ENCODE data around the gene MDM4. TPM values are rescaled to one million over a fixed set of nuclear protein-coding genes. Genes with fewer than 3 reads are reported as not detected.
"Not testable (repeated sequence)": the region's sequence is repeated elsewhere in the genome, so short reads cannot be mapped to it uniquely, and the experiment has no call there.

MDM4 gene
- total RNA-seq, 1 donor from 2014 or later, result 85.5 TPM

DNA sequence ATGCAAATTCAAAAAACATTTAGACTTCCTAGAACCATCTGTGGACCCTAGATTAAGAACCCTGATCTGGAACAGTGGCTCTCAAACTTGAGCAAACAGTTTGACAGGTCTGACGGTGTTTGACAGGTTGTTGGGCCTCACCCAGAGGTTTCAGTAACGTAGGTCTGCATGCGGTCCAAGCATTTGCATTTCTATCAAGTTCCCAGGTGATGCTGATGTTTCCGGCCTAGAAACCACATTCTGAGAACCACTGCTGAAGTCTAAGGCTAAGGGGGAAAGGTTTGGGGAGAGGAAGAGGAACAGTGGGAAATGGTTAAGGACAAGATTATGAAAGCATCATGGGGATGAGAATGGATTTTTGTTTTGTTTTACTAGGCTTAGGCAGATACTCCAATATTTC is 48.6 kb downstream of the MDM4 start:
- H3K36me3 Mint-ChIP-seq (ENCODE audit: low read depth), result peaks cover 47% of the 10 kb centered on the region
- H3K9me3 Mint-ChIP-seq, result no peaks in the 10 kb centered on the region
- peak; percentile 73 for DNase-seq
- H3K27me3 Mint-ChIP-seq, result no peaks in the 10 kb centered on the region
- H3K27ac Mint-ChIP-seq, result peak overlapping the region; percentile 30
- H3K4me1 Mint-ChIP-seq, result peaks cover 57% of the 10 kb centered on the region
- intact Hi-C loops (cut with micrococcal nuclease), result loop anchor here (1.0 to 10.0 kb wide), 4 partner anchors 20 to 242 kb away; no protein-coding TSS in a partner anchor
- peak overlapping the region; percentile 0 for H3K4me3 Mint-ChIP-seq

DNA sequence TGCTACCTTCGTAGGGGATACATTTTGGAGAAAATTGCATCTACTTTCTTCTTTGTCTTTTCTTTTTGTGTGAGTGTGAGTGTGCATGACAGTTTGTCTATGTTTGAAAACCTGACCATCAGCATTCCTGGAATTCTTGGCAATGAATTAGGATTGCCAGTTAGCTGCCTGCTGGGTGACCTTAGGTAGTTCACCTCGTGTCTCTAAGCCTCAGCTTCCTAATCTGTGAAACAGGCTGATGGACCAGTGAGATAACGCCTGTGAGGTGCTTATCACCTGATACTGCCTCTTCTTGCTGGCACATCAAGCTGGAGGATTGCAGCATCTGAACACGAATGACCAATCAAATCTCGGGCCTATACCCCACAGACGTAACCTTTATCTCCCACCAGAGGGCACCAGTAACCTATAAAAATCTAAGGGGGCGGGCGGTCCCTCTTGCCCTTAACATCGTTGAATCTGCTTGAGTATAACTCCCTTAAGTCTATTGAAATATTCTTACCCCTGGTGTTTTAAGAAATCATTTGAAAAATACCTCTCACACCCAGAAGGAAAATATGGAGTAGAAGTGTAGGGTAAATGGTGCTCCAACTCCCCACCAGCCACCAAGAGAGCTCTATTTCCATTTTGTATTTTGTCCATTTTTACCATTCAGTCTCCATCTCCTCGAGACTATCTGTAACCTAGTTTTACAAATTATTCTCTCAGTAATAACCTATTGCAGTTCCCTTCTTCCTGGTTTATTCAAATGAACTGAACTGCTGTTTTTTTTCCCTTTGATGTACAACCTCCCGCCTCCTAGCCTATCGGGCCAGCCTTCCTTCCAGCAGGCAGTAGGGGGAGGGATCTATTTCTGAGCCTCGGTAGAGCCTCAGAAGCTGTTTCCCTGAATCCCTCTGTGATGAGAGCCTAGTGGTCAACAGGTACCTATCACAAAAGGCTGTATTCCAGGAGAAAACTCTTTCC is 49.7 kb downstream of the MDM4 start:
- no peaks in the 10 kb centered on the region for H3K9me3 Mint-ChIP-seq
- peak overlapping the region; percentile 80 for H3K27ac Mint-ChIP-seq
- peaks cover 51% of the 10 kb centered on the region for H3K4me1 Mint-ChIP-seq
- H3K4me3 Mint-ChIP-seq, result no peak overlapping the region
- H3K36me3 Mint-ChIP-seq (ENCODE audit: low read depth), result peaks cover 45% of the 10 kb centered on the region
- DNase-seq, result peak; percentile 89
- intact Hi-C loops (cut with micrococcal nuclease), result loop anchor here (1.0 to 10.0 kb wide), 4 partner anchors 21 to 241 kb away; no protein-coding TSS in a partner anchor
- no peaks in the 10 kb centered on the region for H3K27me3 Mint-ChIP-seq

DNA sequence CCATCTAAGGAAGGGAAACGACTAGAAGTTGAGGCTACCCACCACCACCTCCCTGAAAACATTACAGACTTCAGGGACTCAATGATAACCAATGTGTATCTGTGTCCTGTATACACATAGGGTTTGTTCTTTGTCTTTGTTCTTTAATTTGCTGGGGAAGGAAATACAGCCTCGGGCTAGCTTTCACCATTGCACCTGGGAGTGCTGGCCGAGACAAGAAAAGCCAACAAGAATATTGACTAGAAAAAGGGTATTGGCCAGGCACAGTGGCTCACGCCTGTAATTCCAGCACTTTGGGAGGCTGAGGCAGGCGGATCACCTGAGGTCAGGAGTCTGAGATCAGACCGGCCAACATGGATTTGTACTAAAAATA is 50.4 kb downstream of the MDM4 start:
- DNase-seq, result no peak
- Mint-ChIP-seq H3K4me3 (no peak overlapping the region), H3K9me3 (no peaks in the 10 kb centered on the region), H3K27ac (no peak overlapping the region), H3K36me3 (ENCODE audit: low read depth) (peaks cover 43% of the 10 kb centered on the region), H3K27me3 (no peaks in the 10 kb centered on the region), H3K4me1 (peaks cover 46% of the 10 kb centered on the region)
- intact Hi-C loops (cut with micrococcal nuclease), result loop anchor here (1.0 to 10.0 kb wide), 2 partner anchors 58 to 198 kb away; no protein-coding TSS in a partner anchor

DNA sequence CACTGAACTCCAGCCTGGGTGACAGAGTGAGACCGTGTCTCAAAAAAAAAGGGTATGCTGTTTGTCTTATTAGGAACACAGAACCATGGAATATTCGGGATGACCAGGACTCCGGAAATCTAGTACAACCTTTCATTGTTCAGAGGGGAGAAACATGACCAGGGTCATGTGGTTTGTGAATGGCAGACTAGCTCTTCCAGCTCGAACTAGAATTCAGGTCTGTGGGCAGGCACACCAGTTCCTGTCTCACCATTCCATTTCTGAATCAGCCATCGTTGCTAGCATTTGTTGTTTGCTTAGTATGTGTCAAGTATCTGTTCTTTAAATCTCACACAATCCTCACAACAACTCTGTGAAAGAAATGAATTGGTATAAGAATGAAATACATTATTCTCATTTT is 50.9 kb downstream of the MDM4 start:
- no peak for DNase-seq
- H3K9me3 Mint-ChIP-seq, result no peaks in the 10 kb centered on the region
- intact Hi-C loops (cut with micrococcal nuclease), result loop anchor here (1.0 to 10.0 kb wide), 2 partner anchors 11 to 58 kb away; no protein-coding TSS in a partner anchor
- H3K4me1 Mint-ChIP-seq, result peaks cover 41% of the 10 kb centered on the region
- no peak overlapping the region for H3K27ac Mint-ChIP-seq
- peaks cover 39% of the 10 kb centered on the region for H3K36me3 Mint-ChIP-seq (ENCODE audit: low read depth)
- no peaks in the 10 kb centered on the region for H3K27me3 Mint-ChIP-seq
- no peak overlapping the region for H3K4me3 Mint-ChIP-seq

DNA sequence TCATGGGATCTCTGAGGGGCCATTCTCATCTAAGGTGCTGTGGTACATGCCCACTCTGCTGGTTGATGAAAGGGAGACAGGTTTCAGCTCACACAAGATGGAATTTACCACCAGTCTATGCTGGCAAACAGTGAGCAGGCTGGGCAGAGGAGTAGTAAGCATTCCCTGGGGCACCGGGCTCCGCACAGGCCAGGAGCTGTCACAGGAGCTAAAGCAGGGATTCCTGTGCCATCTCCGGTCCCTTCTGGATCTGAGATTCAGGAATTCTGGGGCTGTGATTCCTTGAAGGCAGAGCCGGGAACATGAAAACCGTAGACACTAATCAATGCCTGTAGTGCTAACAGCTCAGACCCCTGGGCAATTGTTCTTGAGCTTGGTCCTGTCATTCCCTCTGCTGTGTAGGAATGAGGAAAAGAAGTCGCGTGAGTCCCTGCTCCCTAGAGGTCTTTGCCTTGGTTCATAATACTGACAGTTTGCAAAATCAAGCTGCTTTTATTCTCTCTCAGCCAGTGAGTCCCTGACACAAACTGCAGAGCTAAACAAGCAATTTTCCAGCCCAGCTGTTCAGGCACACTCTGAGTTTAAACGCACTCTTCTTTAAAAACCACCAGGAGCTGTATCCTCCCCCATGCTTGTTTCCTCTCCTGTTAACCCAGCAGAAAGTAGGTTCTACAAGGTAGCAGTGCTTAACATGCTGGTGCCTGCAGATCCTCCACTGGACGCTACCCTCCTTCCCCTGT is 52.5 kb downstream of the MDM4 start:
- H3K4me3 Mint-ChIP-seq, result no peak overlapping the region
- peaks cover 34% of the 10 kb centered on the region for H3K4me1 Mint-ChIP-seq
- H3K9me3 Mint-ChIP-seq, result no peaks in the 10 kb centered on the region
- no peak for DNase-seq
- no peak overlapping the region for H3K27ac Mint-ChIP-seq
- intact Hi-C loops (cut with micrococcal nuclease), result loop anchor here (10.0 kb wide), 1 partner anchor 56 kb away; no protein-coding TSS in a partner anchor
- H3K27me3 Mint-ChIP-seq, result no peaks in the 10 kb centered on the region
- peaks cover 40% of the 10 kb centered on the region for H3K36me3 Mint-ChIP-seq (ENCODE audit: low read depth)

DNA sequence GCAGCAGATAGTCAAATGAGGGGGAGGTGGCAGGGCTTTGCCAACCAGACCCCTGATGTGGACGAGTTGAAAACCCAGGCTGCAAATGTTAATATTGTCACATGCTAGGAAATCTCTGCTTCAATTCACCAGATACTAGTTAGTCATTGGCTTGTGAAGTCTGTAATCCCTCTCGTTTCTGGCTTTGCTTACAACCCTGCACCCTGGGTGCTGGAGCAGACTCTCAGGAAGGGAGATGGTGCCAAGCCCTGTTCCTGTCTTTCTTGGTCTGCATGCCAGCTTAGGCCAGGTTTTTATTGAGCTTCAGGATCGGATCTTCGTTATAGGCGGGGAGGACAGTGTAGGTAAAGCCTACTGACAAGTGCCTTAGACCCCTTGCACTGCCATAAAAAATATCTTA is 53.3 kb downstream of the MDM4 start:
- no peak overlapping the region for H3K27ac Mint-ChIP-seq
- intact Hi-C loops (cut with micrococcal nuclease), result loop anchor here (10.0 kb wide), 1 partner anchor 55 kb away; no protein-coding TSS in a partner anchor
- H3K9me3 Mint-ChIP-seq, result no peaks in the 10 kb centered on the region
- H3K4me1 Mint-ChIP-seq, result peaks cover 28% of the 10 kb centered on the region
- peaks cover 38% of the 10 kb centered on the region for H3K36me3 Mint-ChIP-seq (ENCODE audit: low read depth)
- DNase-seq, result no peak
- H3K27me3 Mint-ChIP-seq, result no peaks in the 10 kb centered on the region
- H3K4me3 Mint-ChIP-seq, result no peak overlapping the region

DNA sequence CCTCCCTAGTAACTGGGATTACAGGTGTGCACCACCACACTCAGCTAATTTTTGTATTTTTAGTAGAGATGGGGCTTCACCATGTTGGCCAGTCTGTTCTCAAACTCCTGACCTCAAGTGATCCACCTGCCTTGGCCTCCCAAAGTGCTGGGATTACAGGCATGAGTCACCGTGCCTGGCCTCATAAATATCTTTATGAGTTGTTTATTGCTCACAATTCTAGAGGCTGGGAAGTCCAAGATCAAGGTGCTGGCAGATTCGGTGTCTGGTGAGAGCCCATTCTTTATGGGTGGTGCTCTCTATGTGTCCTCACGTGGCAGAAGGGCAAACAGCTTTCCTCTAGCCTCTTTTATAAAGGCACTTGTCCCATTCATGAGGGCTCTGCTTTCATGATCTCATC is 53.8 kb downstream of the MDM4 start:
- H3K27ac Mint-ChIP-seq; H3K4me3 Mint-ChIP-seq; intact Hi-C loops (cut with micrococcal nuclease); H3K9me3 Mint-ChIP-seq; DNase-seq; H3K27me3 Mint-ChIP-seq: not testable (repeated sequence)
- peaks cover 24% of the 10 kb centered on the region for H3K4me1 Mint-ChIP-seq
- H3K36me3 Mint-ChIP-seq (ENCODE audit: low read depth), result peaks cover 36% of the 10 kb centered on the region

DNA sequence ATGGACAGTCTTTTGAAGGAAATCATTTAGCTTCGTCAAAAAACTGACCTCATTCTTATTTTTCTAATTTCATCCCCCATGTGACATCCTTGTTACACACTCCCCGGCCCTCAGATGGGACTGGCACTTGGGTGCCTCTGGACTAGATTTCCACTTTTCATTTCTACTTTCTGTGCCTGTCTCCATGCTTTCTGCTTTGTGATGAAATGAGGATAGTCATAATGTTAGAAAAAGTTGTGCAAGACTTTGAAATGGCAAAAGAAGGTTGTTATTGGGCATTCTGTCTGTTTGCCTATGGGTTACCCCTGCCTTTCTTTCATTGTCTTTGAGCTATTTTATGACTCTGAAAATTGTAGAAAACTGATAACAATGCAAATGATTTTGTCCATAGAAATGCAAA is 54.9 kb downstream of the MDM4 start:
- Mint-ChIP-seq H3K36me3 (ENCODE audit: low read depth) (peaks cover 33% of the 10 kb centered on the region), H3K4me1 (peaks cover 15% of the 10 kb centered on the region), H3K4me3 (no peak overlapping the region), H3K9me3 (no peaks in the 10 kb centered on the region), H3K27ac (no peak overlapping the region), H3K27me3 (no peaks in the 10 kb centered on the region)
- intact Hi-C loops (cut with micrococcal nuclease), result no loop called here
- no peak for DNase-seq

DNA sequence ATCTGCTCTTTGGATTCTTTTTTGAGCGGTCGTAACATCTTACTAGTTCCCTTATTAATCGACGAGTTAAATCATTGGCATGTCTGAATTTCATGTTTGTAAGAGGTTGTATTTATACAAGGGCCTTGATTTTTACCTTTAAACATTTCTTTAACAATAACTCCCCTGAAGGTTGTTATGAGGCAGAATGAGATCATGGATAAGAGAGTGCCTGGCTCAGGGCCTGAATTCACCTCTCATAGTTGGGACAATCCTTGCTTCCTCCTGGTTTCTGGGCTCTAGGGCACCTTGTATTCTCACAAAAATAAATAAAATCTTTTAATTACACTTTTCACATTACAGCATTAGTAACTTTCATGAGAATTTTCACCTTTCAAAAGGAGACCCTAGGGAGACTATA is 55.4 kb downstream of the MDM4 start:
- Mint-ChIP-seq H3K4me3 (no peak overlapping the region), H3K27ac (no peak overlapping the region), H3K4me1 (peaks cover 11% of the 10 kb centered on the region), H3K27me3 (no peaks in the 10 kb centered on the region), H3K36me3 (ENCODE audit: low read depth) (peaks cover 31% of the 10 kb centered on the region), H3K9me3 (no peaks in the 10 kb centered on the region)
- intact Hi-C loops (cut with micrococcal nuclease), result no loop called here
- no peak for DNase-seq

DNA sequence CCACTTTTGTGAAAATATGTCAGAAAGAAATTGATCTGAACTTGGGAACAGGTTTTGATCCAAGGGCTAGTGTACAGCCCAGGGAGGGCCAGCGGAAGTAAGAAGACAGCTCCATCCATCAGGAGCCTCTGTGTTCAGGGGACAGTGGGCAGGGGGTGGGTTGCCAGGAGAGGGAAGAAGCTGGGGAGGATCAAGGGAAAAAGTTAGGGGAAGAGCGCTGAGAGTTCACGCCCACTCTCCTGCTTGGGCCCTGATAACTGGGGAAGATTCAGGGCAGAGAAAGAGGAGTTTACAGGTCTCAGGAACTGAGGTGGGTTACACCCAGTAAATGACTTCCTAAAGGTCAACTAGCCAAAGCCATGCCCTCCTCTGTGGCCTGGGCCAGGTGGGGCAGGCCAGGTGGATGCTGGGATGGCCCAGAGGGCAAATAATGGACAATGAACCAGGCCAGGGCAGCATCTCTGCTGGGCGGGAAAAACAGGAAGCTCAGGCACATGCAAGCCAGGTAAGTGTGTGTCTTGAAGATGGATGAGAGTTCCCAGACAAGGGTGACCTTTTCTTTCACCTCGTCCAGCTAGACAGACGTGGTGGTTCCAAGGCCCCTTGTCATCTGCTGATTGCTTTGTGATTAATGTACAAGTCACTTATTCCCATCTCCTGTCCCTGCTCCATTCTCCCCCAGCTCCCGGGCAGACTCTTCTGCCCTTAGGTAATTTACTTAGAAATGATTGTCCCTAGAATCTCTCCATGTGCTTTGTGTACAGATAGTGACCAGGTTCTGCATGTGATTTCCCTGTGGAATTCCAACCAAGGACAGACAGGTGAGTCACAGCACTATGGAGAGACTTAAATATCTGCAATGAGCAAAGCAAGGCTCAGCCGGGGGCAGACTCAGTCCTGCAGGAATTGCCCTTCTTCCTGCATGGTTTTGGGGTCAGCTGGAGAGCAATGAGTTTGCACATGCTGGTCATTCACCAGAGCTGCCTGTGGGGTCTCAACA is 57.0 kb downstream of the MDM4 start:
- no peaks in the 10 kb centered on the region for H3K27me3 Mint-ChIP-seq

DNA sequence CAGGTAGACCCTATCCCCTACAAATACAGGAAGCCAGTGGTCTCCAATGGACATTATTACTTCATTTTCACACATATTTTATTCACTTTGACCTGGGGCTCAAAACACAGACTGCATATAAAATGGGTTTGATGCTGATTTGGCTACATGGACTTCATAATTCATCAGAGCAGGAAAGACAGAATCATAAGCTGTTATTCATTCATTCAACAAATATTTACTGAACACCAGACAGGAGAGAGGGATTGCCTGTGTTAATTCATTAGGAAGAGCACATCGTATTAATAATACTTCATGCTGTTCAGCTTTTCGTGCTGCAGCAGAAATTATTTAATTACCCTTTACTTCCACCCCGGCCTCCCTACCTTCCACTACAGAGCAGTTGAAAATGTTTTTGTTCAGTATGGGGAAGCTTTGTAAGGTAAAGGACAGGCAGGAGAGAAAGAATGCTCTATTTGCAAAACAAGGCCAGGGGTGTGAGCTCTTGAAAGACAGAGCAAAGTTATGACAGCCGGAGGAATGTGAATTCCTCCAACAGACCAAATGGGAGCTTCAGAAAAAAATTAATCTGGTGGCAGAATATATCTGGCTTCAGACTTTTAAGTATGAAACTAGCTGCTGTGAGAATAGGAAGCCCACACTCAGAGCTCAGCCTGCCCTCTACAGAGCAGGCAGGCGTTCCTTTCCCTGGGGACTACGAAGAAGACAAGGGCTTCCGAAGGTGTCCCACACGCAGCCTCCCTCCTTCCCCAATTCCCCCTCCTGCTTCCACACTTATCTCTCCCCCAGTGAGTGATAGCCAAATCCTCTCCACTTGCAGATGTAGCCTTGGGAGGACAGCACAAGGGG is 58.0 kb downstream of the MDM4 start:
- Mint-ChIP-seq H3K4me3 (no peak overlapping the region), H3K4me1 (peaks cover 16% of the 10 kb centered on the region), H3K27ac (no peak overlapping the region), H3K9me3 (no peaks in the 10 kb centered on the region), H3K36me3 (ENCODE audit: low read depth) (peaks cover 22% of the 10 kb centered on the region), H3K27me3 (no peaks in the 10 kb centered on the region)
- intact Hi-C loops (cut with micrococcal nuclease), result no loop called here
- no peak for DNase-seq

More for the DNA sequence above, 57.0 kb downstream of the MDM4 start:
- Mint-ChIP-seq H3K27ac (no peak overlapping the region), H3K4me3 (no peak overlapping the region), H3K9me3 (no peaks in the 10 kb centered on the region), H3K36me3 (ENCODE audit: low read depth) (peaks cover 23% of the 10 kb centered on the region), H3K4me1 (peaks cover 10% of the 10 kb centered on the region)
- intact Hi-C loops (cut with micrococcal nuclease), result no loop called here
- no peak for DNase-seq

DNA sequence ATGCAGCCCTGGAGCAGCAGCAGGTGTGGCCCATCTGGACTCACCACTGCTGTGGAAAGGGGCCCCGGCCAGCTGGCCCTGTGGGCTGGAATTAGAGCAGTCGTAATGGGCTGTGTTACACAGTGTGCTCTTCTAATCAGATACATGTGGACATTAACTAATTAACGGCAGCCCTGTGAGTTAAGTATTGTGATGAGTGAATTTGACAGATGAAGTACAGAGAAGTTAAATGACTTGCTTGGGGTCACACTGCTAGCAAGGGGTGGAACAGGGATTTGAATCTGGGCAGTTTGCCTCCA is 58.6 kb downstream of the MDM4 start:
- Mint-ChIP-seq H3K27me3 (no peaks in the 10 kb centered on the region), H3K36me3 (ENCODE audit: low read depth) (peaks cover 17% of the 10 kb centered on the region), H3K9me3 (no peaks in the 10 kb centered on the region), H3K4me3 (no peak overlapping the region), H3K27ac (no peak overlapping the region), H3K4me1 (peaks cover 21% of the 10 kb centered on the region)
- DNase-seq, result no peak
- intact Hi-C loops (cut with micrococcal nuclease), result no loop called here

Data from activated CD4-positive, alpha-beta T cell treated with anti-CD3 and anti-CD28 coated beads, Interleukin-2, amount 10 ng/mL, durations not matched to agents 24 days and 14 days (primary cell).